Measurements from ENCODE around the gene COPG2.

COPG2 gene

DNA sequence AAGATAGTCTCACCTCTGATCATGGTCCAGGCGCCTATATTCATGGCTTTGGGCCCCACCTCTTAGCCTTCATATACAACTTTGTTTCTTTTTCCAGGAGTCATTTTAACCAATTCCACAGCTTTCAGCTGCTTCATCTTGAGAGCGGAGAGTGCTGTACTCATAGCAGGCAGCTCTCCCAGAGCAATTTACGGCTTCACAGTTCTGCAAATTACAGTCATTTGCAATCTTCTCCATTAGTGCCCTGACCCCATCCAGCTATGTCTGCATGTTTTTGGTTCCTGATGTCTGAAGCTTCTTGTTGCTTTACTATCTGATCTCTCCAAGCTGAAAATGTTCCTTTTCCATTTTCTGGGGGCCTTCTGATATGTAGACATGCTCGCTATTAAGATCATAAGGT, 194.7 kb downstream of the COPG2 start:
- DNase-seq (ENCODE audit: low read depth), result no peak

- no peak for DNase-seq (ENCODE audit: low read depth)
Observed at GRCh38 chr7:130473289-130473688, 195.3 kb downstream of the COPG2 start.

DNA sequence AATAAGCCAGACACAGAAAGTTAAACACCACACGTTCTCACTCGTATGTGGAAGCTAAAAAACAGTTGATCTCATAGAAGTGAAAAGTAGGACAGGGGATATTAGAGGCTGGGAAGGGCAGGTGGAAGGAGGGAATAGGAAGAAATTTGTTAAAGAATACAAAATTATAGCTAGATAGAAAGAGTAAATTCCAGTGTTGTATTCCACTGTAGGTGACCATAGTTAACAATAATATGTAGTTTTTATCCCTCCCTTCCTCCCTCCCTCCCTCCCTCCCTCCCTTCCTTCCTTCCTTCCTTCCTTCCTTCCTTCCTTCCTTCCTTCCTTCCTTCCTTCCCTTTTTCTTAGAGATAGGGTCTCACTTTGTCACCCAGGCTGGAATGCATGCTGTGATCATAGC, 196.6 kb downstream of the COPG2 start:
- no peak for DNase-seq (ENCODE audit: low read depth)

DNA sequence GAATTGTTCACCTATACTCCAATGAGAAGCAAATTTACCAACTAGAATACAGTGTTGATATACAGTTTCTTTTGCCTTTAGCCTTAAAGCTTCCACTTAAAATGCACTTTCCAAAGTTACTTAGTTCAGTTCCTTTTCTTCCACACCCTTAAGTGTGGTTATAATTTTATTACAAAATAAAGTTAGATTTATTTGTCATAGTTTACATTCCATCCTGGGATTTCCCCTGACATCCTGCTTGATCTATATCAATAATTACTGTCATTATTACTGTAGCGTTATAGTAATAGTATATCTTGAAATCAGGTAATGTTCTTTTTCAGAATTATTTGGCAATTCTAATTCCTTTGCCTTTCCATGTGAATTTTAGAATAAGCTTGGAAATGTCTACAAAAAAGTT, 199.9 kb downstream of the COPG2 start:
- no peak for DNase-seq (ENCODE audit: low read depth)

DNA sequence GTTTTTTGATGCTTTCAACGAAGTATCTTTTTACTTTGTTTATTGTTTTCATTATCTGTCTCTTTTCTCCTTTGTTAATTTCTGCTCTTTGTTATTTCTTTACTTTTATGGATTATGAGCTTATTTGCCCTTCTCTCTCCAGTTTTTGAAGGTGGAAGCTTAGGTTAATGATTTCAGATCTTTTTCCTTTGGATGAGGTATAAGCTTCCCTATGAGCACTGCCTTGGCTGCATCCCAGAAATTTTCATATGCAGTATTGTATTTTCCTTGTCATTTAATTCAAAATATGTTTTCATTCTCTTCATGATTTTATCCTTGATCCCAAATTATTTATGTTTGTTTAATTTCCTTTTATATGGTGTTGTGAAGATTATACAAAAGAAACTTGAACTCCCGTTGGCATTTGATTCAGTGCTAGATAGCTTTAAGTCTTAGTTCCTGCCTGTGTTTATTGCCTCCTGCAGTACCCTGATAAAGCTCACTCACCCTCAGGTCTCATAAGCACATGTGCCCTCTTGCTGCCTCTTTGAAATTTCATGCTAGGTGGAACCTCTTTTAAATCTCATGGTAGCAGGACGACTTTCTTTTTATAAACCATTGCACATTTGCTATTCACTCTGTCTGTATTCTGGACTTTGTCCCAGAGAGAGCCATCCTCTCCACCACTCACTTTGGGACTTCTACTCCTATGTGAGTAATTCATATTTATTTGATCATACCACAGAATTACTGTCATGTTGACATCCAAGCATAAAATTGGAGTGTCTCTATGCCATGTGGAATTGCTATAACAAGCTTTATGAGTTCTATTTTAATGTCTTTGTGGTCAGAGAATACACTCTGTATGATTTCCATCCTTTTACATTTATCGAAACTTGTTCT, 204.8 kb downstream of the COPG2 start:
- no peak for DNase-seq (ENCODE audit: low read depth)

DNA sequence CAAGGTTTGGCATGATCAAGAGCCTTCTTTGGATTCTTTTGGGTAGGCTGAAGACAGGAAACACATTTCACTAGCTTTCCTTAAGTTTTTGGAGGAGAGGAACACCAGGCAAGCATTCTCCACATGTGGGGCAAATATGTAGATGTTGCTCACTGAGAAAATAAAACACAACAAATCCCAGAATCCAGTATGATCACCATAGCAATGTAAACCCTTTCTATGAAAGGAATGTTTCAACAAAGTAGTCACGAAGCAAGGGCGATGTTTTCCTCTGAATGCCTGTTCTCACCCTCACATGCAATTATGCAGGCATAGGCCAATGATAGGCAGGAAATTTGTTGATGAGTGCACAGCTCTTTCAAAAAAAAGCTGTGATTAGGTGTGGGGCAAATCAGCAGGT, 207.3 kb downstream of the COPG2 start:
- DNase-seq (ENCODE audit: low read depth), result no peak

- no peak for DNase-seq (ENCODE audit: low read depth)
Observed at GRCh38 chr7:130458257-130458656, 210.3 kb downstream of the COPG2 start.
